CD4-positive, alpha-beta T cell (primary cell): ENCODE results near the gene SCUBE1. TPM values are rescaled to one million over a fixed set of nuclear protein-coding genes. Genes with fewer than 3 reads are reported as not detected.
A peak's percentile ranks its signal among the peaks of the same experiment; 100 is the strongest.

Experiments used
- ATAC-seq: fragments of 200-7000 bp; cut with Tn5 transposase; one replicate; pipeline ENCODE4 v1.10.0; 2022; ENCODE audit warnings: mild to moderate bottlenecking; ENCODE audit not compliant: poor library complexity
- CTCF ChIA-PET: fragments of 350-600 bp; sonication (Branson Sonifier 250); formaldehyde crosslinking; loops from one replicate; lab custom pipeline; 2021; ENCODE audit warnings: antibody characterized with exemption, inconsistent platforms; lab: Charles Lee
- POLR2A ChIA-PET: fragments of 350-600 bp; sonication (Branson Sonifier 250); formaldehyde crosslinking; loops from one replicate; lab custom pipeline; 2021; ENCODE audit warnings: antibody characterized with exemption, inconsistent platforms; lab: Charles Lee
- DNase-seq, 14 experiments: peaks; one replicate each; pipeline ENCODE4 v3.0.0-alpha.2; 2013 to 2020; ENCODE audit warnings: mixed read lengths in 2 of 14
- H3K27ac ChIP-seq, 2 donors: one replicate each; pipeline versions ENCODE4 v1.5.1 to v1.7.0; 2013; ENCODE audit warnings: low read length in 2 of 2, low read depth in 1 of 2, mild to moderate bottlenecking in 1 of 2
- H3K27me3 ChIP-seq, 2 experiments: 1 replicate in 1 of 2; 2 replicates in 1 of 2; pipeline versions ENCODE4 v1.6.1 to v1.7.0; 2013; ENCODE audit warnings: low read length in 2 of 2, control low read depth in 1 of 2, mild to moderate bottlenecking in 1 of 2, moderate library complexity in 1 of 2; ENCODE audit not compliant: insufficient read depth in 2 of 2, control insufficient read depth in 1 of 2
- H3K36me3 ChIP-seq: one replicate; pipeline ENCODE4 v1.6.1; 2013; ENCODE audit warnings: low read length, control low read depth; ENCODE audit not compliant: insufficient read depth
- H3K4me1 ChIP-seq: one replicate; pipeline ENCODE4 v1.6.1; 2013; ENCODE audit warnings: low read length, control low read depth; ENCODE audit not compliant: insufficient read depth
- H3K4me3 ChIP-seq: one replicate; pipeline ENCODE4 v1.5.1; 2013; ENCODE audit warnings: mild to moderate bottlenecking, low read length, moderate library complexity
- H3K9me3 ChIP-seq, 2 experiments: 1 replicate in 1 of 2; 2 replicates in 1 of 2; pipeline versions ENCODE4 v1.6.1 to v1.7.0; 2013; ENCODE audit warnings: low read length in 2 of 2, mild to moderate bottlenecking in 2 of 2, control low read depth in 1 of 2, moderate library complexity in 1 of 2; ENCODE audit not compliant: control insufficient read depth in 1 of 2, insufficient read depth in 1 of 2
- H3K27ac Mint-ChIP-seq: one replicate; pipeline ENCODE4 v1.8.0; 2020; ENCODE audit warnings: mixed read lengths
- H3K27me3 Mint-ChIP-seq: one replicate; pipeline ENCODE4 v1.8.0; 2021; ENCODE audit warnings: mixed read lengths
- H3K36me3 Mint-ChIP-seq: one replicate; pipeline ENCODE4 v1.8.0; 2021; ENCODE audit warnings: low read depth, mixed read lengths
- H3K4me1 Mint-ChIP-seq: one replicate; pipeline ENCODE4 v1.8.0; 2021; ENCODE audit warnings: low read depth, mixed read lengths
- H3K4me3 Mint-ChIP-seq: one replicate; pipeline ENCODE4 v1.8.0; 2020; ENCODE audit warnings: mild to moderate bottlenecking, mixed read lengths
- H3K9me3 Mint-ChIP-seq: one replicate; pipeline ENCODE4 v1.8.0; 2020; ENCODE audit warnings: mixed read lengths
- CTCF ChIP-seq: fragments of 200-600 bp; IDR thresholded peaks from one replicate; pipeline ENCODE4 v1.8.0; 2022; ENCODE audit warnings: antibody characterized with exemption, mild to moderate bottlenecking
- intact Hi-C, 2 experiments: fragments of 100-400 bp; cut with DNase I in 1 of 2; cut with micrococcal nuclease in 1 of 2; formaldehyde crosslinking; loops; one replicate each; pipeline versions ENCODE4 v1.15.1 to v1.9.0; 2023 to 2025; cut with DNase I, micrococcal nuclease
- total RNA-seq, 174 experiments: library from RNA in 2 of 174; stranded (reverse) in 2 of 174; gene quantifications; one replicate each; pipeline ENCODE4 v1.2.3 and lab custom pipeline; 2021 to 2026

SCUBE1 gene
- total RNA-seq, 2 experiments from 2014 or later: not detected

GRCh38 chr22:43230571-43230970 lies 112.6 kb downstream of the SCUBE1 start:
- H3K4me1 Mint-ChIP-seq: peaks cover 5% of the 10 kb centered on the region
- DNase-seq (no peak), ATAC-seq (no peak)
- ChIA-PET POLR2A (no interaction called here), CTCF (interaction anchor here (1.5 to 3.5 kb wide), 2 partner anchors 33 to 116 kb away, joined by 3 to 30 read pairs; no protein-coding TSS in a partner anchor)
- no peak overlapping the region for H3K27ac Mint-ChIP-seq
- H3K27me3 ChIP-seq: no peaks in the 10 kb centered on the region
- no peak overlapping the region for H3K27ac ChIP-seq
- intact Hi-C loops: loop anchor here (2.0 to 5.0 kb wide), 3 partner anchors 42 to 1397 kb away; no protein-coding TSS in a partner anchor
- no peaks in the 10 kb centered on the region for H3K36me3 ChIP-seq
- H3K9me3 Mint-ChIP-seq: no peaks in the 10 kb centered on the region
- no peak overlapping the region for H3K4me3 Mint-ChIP-seq
- no peaks in the 10 kb centered on the region for H3K9me3 ChIP-seq
- no peak for TF ChIP-seq CTCF
- H3K27me3 Mint-ChIP-seq: peaks cover 10% of the 10 kb centered on the region
- H3K36me3 Mint-ChIP-seq: no peaks in the 10 kb centered on the region
- no peak overlapping the region for H3K4me3 ChIP-seq
- H3K4me1 ChIP-seq: peaks cover 6% of the 10 kb centered on the region

GRCh38 chr22:43228863-43229262 lies 114.3 kb downstream of the SCUBE1 start:
- POLR2A ChIA-PET: no interaction called here
- no peak for TF ChIP-seq CTCF
- Mint-ChIP-seq H3K36me3 (no peaks in the 10 kb centered on the region), H3K4me3 (no peak overlapping the region), H3K4me1 (peaks cover 5% of the 10 kb centered on the region), H3K27ac (no peak overlapping the region), H3K27me3 (peaks cover 10% of the 10 kb centered on the region), H3K9me3 (no peaks in the 10 kb centered on the region)
- Histone ChIP-seq H3K27ac (no peak overlapping the region), H3K4me1 (peaks cover 6% of the 10 kb centered on the region), H3K27me3 (no peaks in the 10 kb centered on the region), H3K4me3 (no peak overlapping the region), H3K36me3 (no peaks in the 10 kb centered on the region), H3K9me3 (no peaks in the 10 kb centered on the region)
- no peak for ATAC-seq
- CTCF ChIA-PET: interaction anchor here (0.8 kb wide), 1 partner anchor 118 kb away, joined by 4 read pairs; no protein-coding TSS in a partner anchor
- DNase-seq: no peak
- intact Hi-C loops: no loop called here

GRCh38 chr22:43228330-43228729 lies 114.8 kb downstream of the SCUBE1 start:
- DNase-seq (peak in 8 of 14 experiments; percentile 5 to 40 (median 26)), ATAC-seq (no peak)
- no peaks in the 10 kb centered on the region for H3K36me3 ChIP-seq
- ChIA-PET POLR2A (no interaction called here), CTCF (interaction anchor here (1.9 kb wide), 1 partner anchor 118 kb away, joined by 6 read pairs; no protein-coding TSS in a partner anchor)
- no peak overlapping the region for H3K4me3 Mint-ChIP-seq
- H3K36me3 Mint-ChIP-seq: no peaks in the 10 kb centered on the region
- H3K9me3 ChIP-seq: no peaks in the 10 kb centered on the region
- intact Hi-C loops: no loop called here
- no peak overlapping the region for H3K4me3 ChIP-seq
- peaks cover 10% of the 10 kb centered on the region for H3K27me3 Mint-ChIP-seq
- H3K27ac Mint-ChIP-seq: no peak overlapping the region
- H3K27ac ChIP-seq: no peak overlapping the region
- H3K4me1 ChIP-seq: peaks cover 6% of the 10 kb centered on the region
- no peak for TF ChIP-seq CTCF
- H3K4me1 Mint-ChIP-seq: peaks cover 5% of the 10 kb centered on the region
- no peaks in the 10 kb centered on the region for H3K9me3 Mint-ChIP-seq
- no peaks in the 10 kb centered on the region for H3K27me3 ChIP-seq
